OCI-LY1 (cell line): ENCODE results near the gene DDHD1.
A peak's percentile ranks its signal among the peaks of the same experiment; 100 is the strongest.

Experiments
- H2AFZ ChIP-seq: fragments of 200-600 bp; sonication (generic), shearing (Covaris generic); 2 replicates; pipeline ENCODE4 v1.6.0; 2014; ENCODE audit warnings: antibody characterized with exemption, mild to moderate bottlenecking, low read length
- H3F3A ChIP-seq: fragments of 200-600 bp; sonication (generic), shearing (Covaris generic); 2 replicates; pipeline ENCODE4 v1.6.0; 2014; ENCODE audit warnings: mild to moderate bottlenecking, antibody characterized with exemption, low read length, moderate library complexity; ENCODE audit not compliant: insufficient read depth
- H3K27ac ChIP-seq: fragments of 200-600 bp; sonication (generic); 2 replicates; pipeline ENCODE4 v1.5.1; 2014; ENCODE audit warnings: low read length, mixed run types, mild to moderate bottlenecking, low read depth; ENCODE audit not compliant: poor library complexity, severe bottlenecking
- H3K27me3 ChIP-seq: fragments of 200-600 bp; sonication (generic); 2 replicates; pipeline ENCODE4 v1.6.0; 2014; ENCODE audit warnings: antibody characterized with exemption, mild to moderate bottlenecking, low read length, moderate library complexity; ENCODE audit not compliant: insufficient read depth
- H3K36me3 ChIP-seq: fragments of 200-600 bp; sonication (generic); 2 replicates; pipeline ENCODE4 v1.6.1; 2014; ENCODE audit warnings: mild to moderate bottlenecking, antibody characterized with exemption, low read length, moderate library complexity, mixed read lengths; ENCODE audit not compliant: insufficient read depth
- H3K4me1 ChIP-seq: fragments of 200-600 bp; sonication (generic); 2 replicates; pipeline ENCODE4 v1.5.1; 2014; ENCODE audit warnings: mild to moderate bottlenecking, low read length, moderate library complexity; ENCODE audit not compliant: insufficient read depth, severe bottlenecking
- H3K4me2 ChIP-seq: fragments of 200-600 bp; sonication (generic), shearing (Covaris generic); 2 replicates; pipeline ENCODE4 v1.6.1; 2014; ENCODE audit warnings: low read length
- H3K4me3 ChIP-seq: fragments of 200-600 bp; sonication (generic); 2 replicates; pipeline ENCODE4 v1.5.1; 2014; ENCODE audit warnings: low read length, low read depth, mild to moderate bottlenecking, mixed read lengths; ENCODE audit not compliant: poor library complexity, severe bottlenecking
- H3K79me2 ChIP-seq: fragments of 200-600 bp; shearing (Covaris generic); 2 replicates; pipeline ENCODE4 v1.6.1; 2016; ENCODE audit warnings: mixed run types, low read length, mixed read lengths; ENCODE audit not compliant: insufficient read depth
- H3K9ac ChIP-seq: fragments of 200-600 bp; sonication (generic), shearing (Covaris generic); 2 replicates; pipeline ENCODE4 v1.6.1; 2014; ENCODE audit warnings: mild to moderate bottlenecking, low read length, mixed read lengths
- H3K9me2 ChIP-seq: fragments of 200-600 bp; sonication (generic), shearing (Covaris generic); 2 replicates; pipeline ENCODE4 v1.6.1; 2014; ENCODE audit warnings: low read depth, mild to moderate bottlenecking, low read length, mixed read lengths
- H3K9me3 ChIP-seq: fragments of 200-600 bp; shearing (Covaris generic); 2 replicates; pipeline ENCODE4 v1.6.1; 2014; ENCODE audit warnings: low read length, mixed read lengths
- H4K20me1 ChIP-seq: fragments of 200-600 bp; sonication (generic), shearing (Covaris generic); 2 replicates; pipeline ENCODE4 v1.6.0; 2016; ENCODE audit warnings: mild to moderate bottlenecking, low read length; ENCODE audit not compliant: insufficient read depth
- EZH2 ChIP-seq: fragments of 200-600 bp; sonication (generic), shearing (Covaris generic); IDR thresholded peaks from 2 replicates; pipeline ENCODE4 v1.8.0; 2017; ENCODE audit warnings: borderline replicate concordance, mixed run types, mild to moderate bottlenecking, antibody characterized with exemption, low read length, moderate library complexity, mixed read lengths
- TF ChIP-seq, protein P1 (sequence below): fragments of 200-600 bp; sonication (generic), shearing (Covaris generic); IDR thresholded peaks from 2 replicates; pipeline ENCODE4 v1.5.1; 2017; ENCODE audit warnings: mild to moderate bottlenecking, antibody characterized with exemption, low read length, moderate library complexity, mixed read lengths

Gene DDHD1

DNA sequence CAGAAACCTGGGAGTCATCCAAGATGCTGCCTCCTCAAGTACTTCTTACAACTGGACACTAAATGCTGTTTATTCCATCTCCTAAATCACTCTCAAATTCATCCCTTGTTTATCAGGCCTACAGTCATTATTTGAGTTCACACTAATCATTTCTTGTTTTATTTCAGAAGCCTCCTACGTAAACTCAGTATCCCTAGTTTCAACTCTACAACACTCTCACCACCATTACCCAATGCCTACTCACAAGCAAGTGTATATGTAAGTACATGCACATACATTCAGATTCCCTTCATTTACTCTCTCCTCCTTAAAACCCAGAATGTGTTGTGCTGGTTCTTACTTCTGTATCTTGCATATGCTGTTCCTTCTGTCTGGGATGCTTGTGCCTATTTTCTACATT, 43.0 kb downstream of the DDHD1 start:
- TF ChIP-seq EZH2: no peak
- TF ChIP-seq, protein P1, sequence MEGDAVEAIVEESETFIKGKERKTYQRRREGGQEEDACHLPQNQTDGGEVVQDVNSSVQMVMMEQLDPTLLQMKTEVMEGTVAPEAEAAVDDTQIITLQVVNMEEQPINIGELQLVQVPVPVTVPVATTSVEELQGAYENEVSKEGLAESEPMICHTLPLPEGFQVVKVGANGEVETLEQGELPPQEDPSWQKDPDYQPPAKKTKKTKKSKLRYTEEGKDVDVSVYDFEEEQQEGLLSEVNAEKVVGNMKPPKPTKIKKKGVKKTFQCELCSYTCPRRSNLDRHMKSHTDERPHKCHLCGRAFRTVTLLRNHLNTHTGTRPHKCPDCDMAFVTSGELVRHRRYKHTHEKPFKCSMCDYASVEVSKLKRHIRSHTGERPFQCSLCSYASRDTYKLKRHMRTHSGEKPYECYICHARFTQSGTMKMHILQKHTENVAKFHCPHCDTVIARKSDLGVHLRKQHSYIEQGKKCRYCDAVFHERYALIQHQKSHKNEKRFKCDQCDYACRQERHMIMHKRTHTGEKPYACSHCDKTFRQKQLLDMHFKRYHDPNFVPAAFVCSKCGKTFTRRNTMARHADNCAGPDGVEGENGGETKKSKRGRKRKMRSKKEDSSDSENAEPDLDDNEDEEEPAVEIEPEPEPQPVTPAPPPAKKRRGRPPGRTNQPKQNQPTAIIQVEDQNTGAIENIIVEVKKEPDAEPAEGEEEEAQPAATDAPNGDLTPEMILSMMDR: no peak
- H3K4me2 ChIP-seq: no peak overlapping the region
- H3K27ac ChIP-seq: peak overlapping the region; percentile 83
- H3K4me1 ChIP-seq: peaks cover 36% of the 10 kb centered on the region
- H3K4me3 ChIP-seq: no peak overlapping the region
- H3K27me3 ChIP-seq: no peaks in the 10 kb centered on the region
- no peaks in the 10 kb centered on the region for H3K36me3 ChIP-seq
- no peak overlapping the region for H3K9ac ChIP-seq
- H3K79me2 ChIP-seq: peaks cover 34% of the 10 kb centered on the region
- no peak overlapping the region for H2AFZ ChIP-seq
- H4K20me1 ChIP-seq: no peaks in the 10 kb centered on the region
- no peaks in the 10 kb centered on the region for H3K9me2 ChIP-seq
- H3F3A ChIP-seq: 0 out of 2 replicates have a peak, but pooled peaks cover 8% of the 10 kb centered on the region
- no peaks in the 10 kb centered on the region for H3K9me3 ChIP-seq

- Histone ChIP-seq H4K20me1 (no peaks in the 10 kb centered on the region), H3K27me3 (no peaks in the 10 kb centered on the region), H3K4me2 (peak overlapping the region; percentile 65), H3K4me1 (peaks cover 31% of the 10 kb centered on the region), H3K79me2 (peaks cover 35% of the 10 kb centered on the region), H3K27ac (peak overlapping the region; percentile 83), H3K36me3 (no peaks in the 10 kb centered on the region), H3K9me3 (no peaks in the 10 kb centered on the region), H3K4me3 (peak overlapping the region; percentile 48), H2AFZ (no peak overlapping the region), H3F3A (0 out of 2 replicates have a peak, but pooled peaks cover 8% of the 10 kb centered on the region), H3K9me2 (no peaks in the 10 kb centered on the region), H3K9ac (peak overlapping the region; percentile 64)
- TF ChIP-seq, protein P1: no peak
- no peak for TF ChIP-seq EZH2
Observed at GRCh38 chr14:53109105-53110041, 43.8 kb downstream of the DDHD1 start.

GRCh38 chr14:53108292-53109104, 44.6 kb downstream of the DDHD1 start:
- no peaks in the 10 kb centered on the region for H3K27me3 ChIP-seq
- H3K4me1 ChIP-seq: peaks cover 24% of the 10 kb centered on the region
- H3K36me3 ChIP-seq: no peaks in the 10 kb centered on the region
- H4K20me1 ChIP-seq: no peaks in the 10 kb centered on the region
- peaks cover 32% of the 10 kb centered on the region for H3K79me2 ChIP-seq
- no peak overlapping the region for H2AFZ ChIP-seq
- peak overlapping the region; percentile 48 for H3K4me3 ChIP-seq
- H3K9me3 ChIP-seq: no peaks in the 10 kb centered on the region
- peak overlapping the region; percentile 83 for H3K27ac ChIP-seq
- TF ChIP-seq EZH2: no peak
- TF ChIP-seq, protein P1: no peak
- H3K4me2 ChIP-seq: peak overlapping the region; percentile 65
- peak overlapping the region; percentile 64 for H3K9ac ChIP-seq
- 0 out of 2 replicates have a peak, but pooled peaks cover 8% of the 10 kb centered on the region for H3F3A ChIP-seq
- no peaks in the 10 kb centered on the region for H3K9me2 ChIP-seq
